H7 (cell line): Measurements from ENCODE around the gene SHB. TPM values are rescaled to one million over a fixed set of nuclear protein-coding genes. Genes with fewer than 3 reads are reported as not detected.

Experiments used
- DNase-seq: peaks from one replicate; pipeline ENCODE4 v3.0.0; 2012
- H3K27me3 ChIP-seq: 2 replicates; pipeline ENCODE4 v1.6.0; 2011; ENCODE audit warnings: mild to moderate bottlenecking, low read length; ENCODE audit not compliant: control insufficient read depth, insufficient read depth
- H3K36me3 ChIP-seq: replicated peaks from 2 replicates; pipeline ENCODE4 v1.5.1; 2011; ENCODE audit warnings: low read length; ENCODE audit not compliant: control insufficient read depth, insufficient read depth
- H3K4me3 ChIP-seq: 2 replicates; pipeline ENCODE4 v1.5.1; 2011; ENCODE audit warnings: low read depth, mild to moderate bottlenecking, control low read depth, low read length, moderate library complexity; ENCODE audit not compliant: insufficient read depth
- total RNA-seq: library from RNA; depleted of rRNA; stranded (reverse); fragments of >200 nt; shearing (Covaris generic); gene quantifications from 2 replicates; pipeline ENCODE4 v1.2.3, GENCODE V29; 2014

SHB gene
- total RNA-seq, 1 experiment from 2014 or later: 18.0 TPM

DNA sequence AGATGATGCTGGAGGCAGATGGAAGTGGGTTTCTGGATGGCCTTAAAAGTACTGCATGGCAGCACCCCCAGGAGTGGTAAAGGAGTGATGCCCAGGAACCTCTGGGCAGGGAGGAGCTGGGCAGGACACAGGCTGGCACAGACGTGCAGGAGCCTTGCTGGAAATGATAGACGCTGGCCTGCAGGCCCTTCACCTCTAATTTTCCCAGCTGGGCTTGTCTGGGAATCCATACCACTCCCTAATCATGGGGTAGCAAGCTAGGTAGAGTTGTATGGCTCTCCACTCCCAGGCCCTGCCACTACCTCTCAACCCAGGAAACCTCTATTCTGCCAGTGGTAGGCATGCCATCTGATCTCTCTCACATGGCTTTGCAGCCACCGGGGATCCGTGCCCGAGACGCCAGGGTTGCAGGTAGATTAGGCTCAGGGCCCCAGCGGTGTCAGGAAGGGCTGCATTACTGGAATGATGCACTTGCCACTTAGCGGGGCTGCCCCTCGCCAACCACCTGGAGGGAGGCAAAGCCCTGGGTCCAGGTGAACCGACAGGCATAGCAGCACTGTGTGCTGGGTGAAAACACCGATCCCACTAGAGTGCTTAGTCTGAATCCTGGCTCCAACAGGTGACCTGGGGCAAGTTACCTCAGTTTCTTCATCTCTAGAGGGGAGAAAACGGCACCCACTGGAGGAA lies 85.5 kb downstream of the SHB start:
- Histone ChIP-seq H3K36me3 (no peaks in the 10 kb centered on the region), H3K4me3 (no peak overlapping the region), H3K27me3 (no peaks in the 10 kb centered on the region)
- DNase-seq: no peak

DNA sequence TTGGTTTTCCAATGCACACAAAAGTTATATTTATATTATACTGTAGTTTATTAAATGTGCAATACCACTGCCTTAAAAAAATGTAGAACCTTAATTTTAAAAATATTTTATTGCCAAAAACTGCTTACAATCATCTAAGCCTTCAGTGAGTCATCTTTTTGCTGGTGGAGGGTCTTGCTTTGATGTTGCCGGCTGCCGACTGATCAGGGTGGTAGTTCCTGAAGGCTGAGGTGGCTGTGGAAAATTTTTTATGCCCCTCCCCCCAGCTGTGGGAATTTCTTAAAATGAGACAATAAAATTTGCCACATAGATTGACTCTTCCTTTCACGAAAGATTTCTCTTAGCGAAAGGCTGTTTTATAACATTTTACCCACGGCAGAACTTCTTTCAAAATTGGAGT lies 89.2 kb downstream of the SHB start:
- Histone ChIP-seq H3K4me3 (no peak overlapping the region), H3K36me3 (no peaks in the 10 kb centered on the region), H3K27me3 (no peaks in the 10 kb centered on the region)
- DNase-seq: no peak

DNA sequence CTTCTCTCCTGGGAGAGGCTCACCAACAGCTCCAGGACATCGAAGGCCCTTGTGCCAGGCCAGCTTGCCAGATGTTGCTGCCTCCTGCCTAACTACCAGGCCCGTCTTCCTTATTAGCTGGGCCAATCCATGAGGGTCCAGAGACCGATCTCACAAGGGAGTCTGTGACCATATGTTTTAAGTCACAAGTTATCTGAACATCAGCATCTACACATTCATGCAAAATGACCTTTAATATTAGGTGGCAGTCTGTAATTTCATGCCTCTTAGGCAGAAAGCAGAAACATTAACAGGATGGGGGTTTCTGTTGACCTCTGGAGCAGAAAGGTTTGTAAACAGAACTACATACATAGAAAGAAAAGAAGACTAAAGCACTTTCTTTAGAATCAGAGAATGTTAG lies 90.0 kb downstream of the SHB start:
- DNase-seq: no peak
- H3K36me3 ChIP-seq: no peaks in the 10 kb centered on the region

DNA sequence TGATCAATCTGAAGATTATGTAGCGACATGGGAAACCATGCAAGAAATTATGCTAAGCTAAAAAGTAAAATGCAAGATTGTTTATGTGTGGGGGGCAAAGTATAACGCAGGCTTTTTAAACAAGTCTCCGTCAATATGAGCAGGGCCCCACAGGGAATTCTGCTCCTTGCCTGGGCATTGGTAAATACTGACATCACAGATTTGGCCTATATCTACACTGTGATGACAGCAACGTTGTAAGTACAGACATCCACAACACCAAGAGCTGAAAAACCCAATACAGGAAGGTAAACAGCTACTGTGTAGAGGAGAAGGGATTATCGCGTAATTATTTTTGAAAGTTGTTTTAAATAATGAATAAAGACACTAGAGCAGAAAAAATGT lies 90.6 kb downstream of the SHB start:
- H3K27me3 ChIP-seq: no peaks in the 10 kb centered on the region
- no peak overlapping the region for H3K4me3 ChIP-seq
- H3K36me3 ChIP-seq: no peaks in the 10 kb centered on the region
- DNase-seq: no peak

More for the DNA sequence above, 90.0 kb downstream of the SHB start:
- H3K27me3 ChIP-seq: no peaks in the 10 kb centered on the region
- no peak overlapping the region for H3K4me3 ChIP-seq

DNA sequence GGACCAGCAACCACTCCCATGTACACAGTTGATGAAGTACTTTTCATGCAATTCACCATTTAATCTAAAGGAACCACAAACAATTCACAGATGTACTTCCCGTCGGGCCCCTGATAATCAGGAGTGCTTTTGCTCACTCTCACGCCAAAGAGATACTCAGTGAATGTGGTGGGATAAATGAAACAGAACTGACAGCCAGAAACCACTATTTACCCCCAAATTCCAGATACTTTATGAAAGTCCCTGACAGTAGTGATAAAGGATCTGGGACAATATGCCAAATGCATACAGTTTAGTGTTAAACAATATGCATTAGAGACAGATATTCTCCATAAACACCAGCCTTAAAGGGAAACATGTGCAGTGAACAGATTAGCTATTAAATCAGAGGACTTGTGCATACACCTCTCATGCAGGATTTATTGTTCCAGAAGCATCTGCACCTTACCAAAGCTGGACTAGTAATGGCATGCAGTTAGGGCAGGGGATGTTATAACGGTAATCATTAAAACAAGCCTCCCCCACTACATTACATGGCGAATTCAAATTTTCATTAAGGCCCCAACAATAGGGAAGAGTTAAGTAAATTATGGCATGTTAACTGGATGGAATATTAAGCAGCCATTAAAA lies 91.1 kb downstream of the SHB start:
- no peak overlapping the region for H3K4me3 ChIP-seq
- H3K27me3 ChIP-seq: no peaks in the 10 kb centered on the region
- H3K36me3 ChIP-seq: no peaks in the 10 kb centered on the region
- no peak for DNase-seq

DNA sequence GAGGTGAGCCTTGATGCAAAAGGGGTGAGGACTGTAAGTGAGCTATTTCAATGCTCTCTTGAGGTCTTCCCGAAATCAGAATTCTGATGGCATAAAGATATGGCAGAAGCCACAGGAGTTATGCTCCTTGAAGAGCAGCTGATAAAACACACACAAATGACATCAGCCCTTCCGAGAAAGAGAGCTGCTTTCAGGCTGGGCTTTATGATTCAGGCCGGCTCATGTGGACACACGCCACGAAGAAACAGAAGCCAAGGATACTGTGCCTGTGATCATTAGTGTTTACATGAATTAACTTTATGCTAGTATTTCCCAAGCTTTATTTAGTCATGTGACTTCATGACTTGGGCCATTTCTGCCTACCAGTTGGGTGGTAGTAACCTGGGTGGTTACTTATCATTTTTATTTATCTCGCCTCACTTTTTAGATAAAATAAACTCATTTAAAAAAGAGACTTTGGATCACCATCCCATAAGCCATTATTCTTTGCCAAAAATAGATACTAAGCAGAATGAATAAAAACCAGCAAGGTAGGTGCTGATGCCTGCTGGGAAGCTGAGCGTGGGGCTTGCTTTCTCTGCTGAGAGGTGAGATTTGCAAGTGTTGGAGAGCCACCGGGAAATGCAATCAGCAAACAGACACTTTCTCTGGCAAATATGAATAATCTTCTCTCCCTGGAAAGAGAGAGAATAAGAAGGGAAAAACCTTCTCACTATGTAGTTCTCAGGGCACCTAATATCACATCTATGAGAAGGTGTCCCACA lies 92.1 kb downstream of the SHB start:
- no peak overlapping the region for H3K4me3 ChIP-seq
- no peak for DNase-seq
- no peaks in the 10 kb centered on the region for H3K36me3 ChIP-seq
- H3K27me3 ChIP-seq: no peaks in the 10 kb centered on the region

DNA sequence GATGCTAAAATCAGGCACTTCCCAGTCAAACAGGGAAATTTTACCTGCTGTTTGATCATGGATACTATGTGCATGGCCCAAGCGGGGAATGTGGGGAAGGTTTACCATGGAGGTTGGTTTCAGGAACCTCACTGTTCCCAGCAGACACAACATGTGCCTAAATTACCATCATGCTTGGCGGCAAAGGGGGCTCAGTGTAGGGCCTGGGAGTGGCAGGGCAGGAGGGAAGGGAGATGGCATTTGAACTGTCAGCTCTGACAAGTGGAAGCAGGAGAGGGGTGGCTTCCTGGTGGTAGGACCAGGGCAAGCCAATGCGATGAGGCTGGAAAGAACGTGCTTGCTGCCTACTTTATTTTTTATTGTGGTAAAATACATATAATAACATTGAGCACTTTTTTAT lies 93.4 kb downstream of the SHB start:
- Histone ChIP-seq H3K4me3 (no peak overlapping the region), H3K36me3 (no peaks in the 10 kb centered on the region), H3K27me3 (no peaks in the 10 kb centered on the region)
- DNase-seq: no peak

DNA sequence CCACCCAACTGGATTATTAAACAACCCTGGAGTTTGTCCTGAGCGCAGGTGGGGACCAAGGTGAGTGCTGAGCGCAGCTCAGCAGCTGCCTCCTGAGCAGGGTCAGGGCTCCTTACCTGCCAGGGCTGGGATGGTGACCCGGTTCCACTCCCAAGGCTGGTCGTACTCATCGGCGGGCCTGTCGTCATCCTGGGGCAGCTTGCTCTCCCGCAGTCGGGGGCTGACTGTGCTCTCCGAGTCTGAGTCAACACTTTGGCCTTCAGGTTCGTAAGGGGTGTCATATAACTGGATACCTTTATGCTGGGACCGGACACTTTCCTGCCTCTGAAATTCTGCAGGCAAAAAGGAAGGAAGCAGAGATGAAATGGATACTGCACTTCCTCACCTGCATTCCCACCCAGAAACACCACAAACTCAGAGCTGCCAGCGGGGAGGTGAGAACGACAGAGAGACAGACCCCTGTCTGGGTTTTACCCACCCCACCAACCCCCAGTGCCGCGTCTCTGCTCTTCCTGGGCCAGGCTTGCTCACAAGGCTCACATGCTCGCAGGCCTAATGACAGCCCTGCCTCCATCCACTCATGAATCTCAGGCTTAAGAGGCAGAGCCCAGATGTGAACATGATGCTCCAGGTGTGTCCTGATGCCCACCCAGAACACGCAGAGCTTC lies 94.4 kb downstream of the SHB start:
- H3K27me3 ChIP-seq: no peaks in the 10 kb centered on the region
- no peaks in the 10 kb centered on the region for H3K36me3 ChIP-seq
- DNase-seq: no peak
- no peak overlapping the region for H3K4me3 ChIP-seq

DNA sequence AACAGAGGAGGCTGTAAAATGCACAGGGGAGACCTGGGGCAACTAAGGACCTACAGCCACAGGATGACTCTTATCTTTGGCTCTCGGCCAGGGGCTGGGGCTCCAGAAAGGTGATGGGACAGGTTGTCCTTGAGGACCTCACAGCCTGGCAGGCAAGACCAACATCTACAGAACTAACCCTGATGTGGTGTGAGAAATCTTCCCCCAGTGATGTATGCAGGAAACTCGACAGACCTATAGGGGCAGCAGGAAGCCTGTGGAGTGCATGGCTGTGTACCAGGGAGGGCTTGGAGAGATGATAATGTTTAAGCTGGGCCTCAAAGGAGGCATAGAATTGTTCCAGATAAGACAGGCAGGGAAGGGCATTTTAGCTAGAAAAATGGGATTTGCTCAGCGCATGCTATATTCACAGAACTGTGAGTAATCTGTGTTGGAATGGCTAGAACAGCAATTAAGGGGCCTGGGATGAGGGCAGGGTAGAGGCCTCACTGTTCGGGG lies 96.6 kb downstream of the SHB start:
- H3K4me3 ChIP-seq: no peak overlapping the region
- H3K36me3 ChIP-seq: no peaks in the 10 kb centered on the region
- H3K27me3 ChIP-seq: no peaks in the 10 kb centered on the region
- DNase-seq: no peak

DNA sequence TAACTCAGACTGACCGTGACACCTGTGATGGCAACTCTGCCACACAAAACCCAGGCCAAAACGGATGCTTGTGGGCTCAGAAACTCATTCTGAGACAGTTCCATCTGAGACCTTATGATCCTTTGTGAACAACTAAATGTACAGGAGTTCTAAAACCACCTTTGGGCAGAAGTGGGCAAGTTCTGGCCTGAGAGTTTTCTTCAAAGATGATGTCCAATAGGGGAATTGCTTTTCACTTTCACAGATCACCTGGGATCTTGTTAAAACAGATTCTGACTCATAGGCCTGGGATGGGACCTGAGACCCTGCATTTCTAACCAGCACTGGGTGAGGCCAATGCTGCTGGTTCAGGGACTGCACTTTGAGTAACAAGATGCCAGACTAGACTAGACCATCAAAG lies 97.3 kb downstream of the SHB start:
- Histone ChIP-seq H3K36me3 (no peaks in the 10 kb centered on the region), H3K27me3 (no peaks in the 10 kb centered on the region), H3K4me3 (no peak overlapping the region)
- DNase-seq: no peak

DNA sequence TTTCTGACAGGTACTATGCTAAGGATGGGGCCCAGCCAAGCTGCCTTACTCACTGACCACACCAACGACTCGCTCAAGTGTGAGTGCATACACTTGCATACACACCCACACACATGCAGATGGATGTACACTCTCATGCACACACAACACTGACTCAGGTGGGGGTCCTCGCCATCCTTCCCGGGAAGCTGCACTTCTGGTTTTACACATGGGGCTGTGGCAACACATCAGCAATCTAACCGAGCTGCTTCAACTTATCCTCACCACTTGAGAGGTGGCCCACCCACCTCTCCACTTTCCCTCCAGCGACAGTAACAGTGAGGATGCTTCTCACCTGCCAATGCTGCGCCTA lies 97.9 kb downstream of the SHB start:
- Histone ChIP-seq H3K27me3 (no peaks in the 10 kb centered on the region), H3K4me3 (no peak overlapping the region), H3K36me3 (no peaks in the 10 kb centered on the region)
- no peak for DNase-seq

DNA sequence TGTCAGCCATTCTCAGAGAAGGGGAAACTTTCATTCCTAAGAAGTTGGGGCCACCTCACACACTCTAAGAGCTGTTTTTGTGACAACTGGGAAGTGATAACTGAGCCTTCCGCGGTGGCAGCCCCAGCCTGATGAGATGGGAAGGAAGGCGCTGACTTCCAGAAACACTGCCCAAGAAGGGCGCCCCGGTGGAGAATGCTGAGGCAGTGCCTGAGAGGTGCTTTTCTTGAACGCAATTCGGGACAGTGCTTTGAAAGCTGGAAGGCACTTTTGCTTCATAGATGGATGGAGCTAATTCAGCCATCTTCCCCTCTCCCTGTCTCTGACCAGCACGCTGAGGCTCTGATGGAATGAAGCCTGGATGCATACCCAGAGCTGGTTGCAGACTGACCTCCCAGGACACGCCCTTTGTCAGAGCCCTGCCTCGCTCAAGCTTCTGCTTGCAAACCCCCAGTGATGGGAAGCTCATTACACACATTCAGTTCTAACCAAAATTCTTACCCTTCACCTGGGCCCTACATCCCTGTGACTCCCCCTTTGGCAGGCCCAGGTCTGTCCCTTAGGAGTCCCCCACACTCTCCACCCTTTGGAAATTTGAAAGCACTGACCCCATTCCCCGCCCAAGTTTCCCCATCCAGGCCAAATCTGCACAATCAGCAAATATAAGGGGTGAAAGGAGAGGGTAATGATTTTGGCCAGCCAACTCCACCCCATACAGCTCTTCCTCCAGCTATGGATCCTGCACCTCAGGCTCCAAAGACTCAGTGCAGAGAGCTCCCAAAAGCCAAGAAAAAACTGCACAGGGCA lies 98.5 kb downstream of the SHB start:
- DNase-seq: no peak
- Histone ChIP-seq H3K27me3 (no peaks in the 10 kb centered on the region), H3K36me3 (no peaks in the 10 kb centered on the region), H3K4me3 (no peak overlapping the region)

DNA sequence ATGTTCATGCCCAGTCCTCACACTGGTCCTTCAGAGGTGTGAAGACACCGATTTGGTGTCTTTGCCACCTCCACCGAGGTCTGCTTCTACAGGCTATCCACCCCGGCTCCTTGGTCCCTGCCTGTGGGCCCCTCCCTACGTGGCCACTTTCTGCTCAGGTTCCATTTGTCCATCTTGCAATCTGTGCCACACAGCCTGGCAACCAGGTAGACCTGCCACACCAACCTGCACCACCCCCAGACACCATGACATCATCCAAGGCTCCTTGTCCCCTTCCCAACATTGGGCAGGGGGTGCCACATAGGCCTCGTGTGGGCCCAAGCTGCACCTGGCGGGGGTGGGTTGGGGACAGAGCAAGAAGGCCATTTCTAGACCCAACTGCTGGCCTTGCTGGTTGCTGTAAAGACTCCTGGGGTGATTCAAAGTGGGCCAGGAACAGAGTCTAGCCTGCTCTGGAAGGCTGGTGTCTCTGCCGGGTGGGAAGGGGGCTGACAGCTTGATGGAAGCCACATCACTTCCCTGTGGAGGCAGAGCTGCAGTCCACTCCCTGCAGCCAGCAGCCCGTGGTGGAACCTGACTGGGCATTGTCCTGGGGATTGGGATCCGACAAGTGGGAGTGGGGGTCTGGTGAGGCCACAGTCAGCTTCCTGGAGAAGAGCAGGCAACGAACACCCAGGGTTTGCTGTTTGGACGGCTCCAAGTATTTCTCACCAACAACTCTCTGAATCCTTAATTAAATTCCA lies 99.3 kb downstream of the SHB start:
- no peaks in the 10 kb centered on the region for H3K27me3 ChIP-seq
- no peaks in the 10 kb centered on the region for H3K36me3 ChIP-seq
- DNase-seq: no peak
- no peak overlapping the region for H3K4me3 ChIP-seq
